ENCODE data around the gene ATRX.
"Not testable (repeated sequence)": the region's sequence is repeated elsewhere in the genome, so short reads cannot be mapped to it uniquely, and the experiment has no call there.

ATRX gene

DNA sequence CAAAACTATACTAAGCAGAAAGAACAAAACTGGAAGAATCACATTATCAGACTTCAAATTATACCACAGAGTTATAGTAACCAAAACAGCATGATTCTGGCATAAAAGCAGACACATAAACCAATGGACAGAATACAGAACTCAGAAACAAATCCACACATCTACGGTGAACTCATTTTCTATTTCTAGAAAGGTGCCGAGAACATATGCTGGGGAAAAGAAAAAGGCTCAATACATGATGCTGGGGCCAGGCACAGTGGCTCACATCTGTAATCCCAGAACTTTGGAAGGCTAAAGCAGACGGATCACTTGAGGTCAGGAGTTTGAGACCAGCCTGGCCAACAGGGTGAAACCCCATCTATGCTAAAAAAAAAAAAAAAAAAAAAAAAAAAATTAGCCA is 52.7 kb downstream of the ATRX start:
- DNase-seq, result no peak

DNA sequence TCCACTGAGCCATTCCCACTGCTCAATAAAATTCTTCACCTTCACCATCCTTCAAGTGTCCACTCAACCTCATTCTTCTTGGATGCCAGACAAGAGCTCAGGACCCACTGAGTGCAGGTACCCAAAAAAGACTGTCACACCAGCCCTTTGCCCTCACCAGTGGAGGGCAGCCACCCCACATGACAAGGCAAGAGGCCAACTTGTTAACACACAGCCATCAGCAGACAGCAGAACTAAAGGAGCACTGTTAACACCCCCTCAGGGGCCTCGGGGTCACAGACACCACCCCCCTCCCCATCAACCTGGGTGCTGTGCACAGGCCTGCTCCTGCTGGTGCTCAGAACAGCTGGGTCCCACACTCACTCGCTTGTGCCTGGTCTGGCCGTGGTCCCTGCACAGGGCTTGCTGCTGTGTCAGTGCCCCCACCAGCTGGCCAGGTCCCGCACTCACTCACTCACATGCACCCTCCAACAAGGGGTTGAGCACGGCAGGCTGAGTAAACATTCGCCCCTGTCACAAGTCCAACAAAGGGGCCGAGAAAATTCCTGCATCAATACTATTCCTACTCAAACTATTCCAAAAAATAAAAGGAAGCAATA is 54.1 kb downstream of the ATRX start:
- no peak for DNase-seq

DNA sequence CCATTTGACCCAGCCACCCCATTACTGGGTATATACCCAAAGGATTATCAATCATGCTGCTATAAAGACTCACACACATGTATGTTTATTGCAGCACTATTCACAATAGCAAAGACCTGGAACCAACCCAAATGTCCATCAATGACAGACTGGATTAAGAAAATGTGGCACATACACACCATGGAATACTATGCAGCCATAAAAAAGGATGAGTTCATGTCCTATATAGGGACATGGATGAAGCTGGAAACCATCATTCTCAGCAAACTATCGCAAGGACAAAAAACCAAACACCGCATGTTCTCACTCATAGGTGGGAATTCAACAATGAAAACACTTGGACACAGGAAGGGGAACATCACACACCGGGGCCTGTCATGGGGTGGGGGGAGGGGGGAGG is 59.9 kb downstream of the ATRX start:
- not testable (repeated sequence) for DNase-seq

DNA sequence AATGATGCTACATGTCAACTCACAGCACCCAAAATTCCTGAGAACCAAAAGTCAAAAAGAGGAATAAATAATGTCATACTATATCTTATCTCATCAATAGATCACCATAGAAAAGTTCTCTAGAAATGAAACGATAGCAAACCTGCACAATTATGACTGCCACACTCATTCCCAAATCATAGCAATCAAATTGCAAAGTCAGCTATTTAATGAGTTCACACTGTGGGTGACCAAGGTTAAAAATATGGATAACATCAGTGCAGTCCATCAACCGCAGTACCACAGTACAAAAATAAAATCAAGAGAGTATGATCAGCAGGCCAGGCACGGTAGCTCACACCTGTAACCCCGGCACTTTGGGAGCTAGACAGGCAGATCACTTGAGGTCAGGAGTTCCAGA is 62.3 kb downstream of the ATRX start:
- no peak for DNase-seq

DNA sequence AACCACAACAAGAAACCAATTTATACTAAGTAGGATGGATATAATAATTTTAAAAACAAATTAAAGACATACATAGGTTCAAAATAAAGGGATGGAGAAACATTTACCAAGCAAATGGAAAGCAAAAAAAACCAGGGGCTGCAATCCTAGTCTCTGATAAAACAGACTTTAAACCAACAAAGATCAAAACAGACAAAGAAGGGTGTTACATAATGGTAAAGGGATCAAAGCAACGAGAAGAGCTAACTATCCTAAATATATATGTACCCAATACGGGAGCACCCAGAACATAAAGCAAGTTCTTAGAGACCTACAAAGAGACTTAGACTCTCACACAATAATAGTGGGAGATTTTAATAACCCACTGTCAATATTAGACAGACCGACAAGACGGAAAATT is 66.6 kb downstream of the ATRX start:
- no peak for DNase-seq

DNA sequence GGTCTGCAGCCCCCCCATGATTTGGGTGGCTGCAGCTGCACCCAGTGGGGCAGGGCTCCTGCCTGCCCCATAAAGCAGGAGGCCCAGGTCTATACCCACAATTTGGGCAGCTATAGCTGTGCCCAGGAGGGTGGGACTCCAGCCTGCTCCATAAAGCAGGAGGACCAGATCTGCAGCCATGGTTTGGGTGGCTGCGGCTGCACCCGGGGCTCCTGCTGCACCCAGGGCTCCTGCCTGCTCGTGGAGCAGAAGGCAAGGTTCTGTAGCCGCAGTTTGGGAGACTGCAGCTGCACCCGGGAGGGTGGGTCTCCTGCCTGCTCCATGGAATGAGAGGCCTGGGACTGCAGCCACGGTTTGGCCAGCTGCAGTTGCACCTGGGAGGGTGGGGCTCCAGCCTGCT is 81.1 kb downstream of the ATRX start:
- DNase-seq, result no peak

DNA sequence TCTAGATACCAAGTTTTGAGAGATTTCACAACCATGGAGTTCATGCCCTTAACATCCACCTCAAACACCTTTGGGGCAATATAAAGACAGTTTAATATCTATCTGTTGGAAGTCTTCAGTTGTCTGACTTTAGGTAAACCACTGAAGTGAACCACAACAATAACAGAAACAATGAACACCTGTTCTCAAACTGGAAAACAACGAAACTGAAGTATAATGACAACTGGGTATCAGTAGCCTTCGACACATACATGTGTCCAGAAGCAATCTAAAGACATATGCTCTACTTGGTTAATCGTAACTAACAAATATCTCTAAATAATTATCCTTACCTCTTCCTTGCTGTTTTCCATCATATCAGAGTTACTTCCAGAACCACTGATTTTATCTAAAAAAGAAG is 87.8 kb downstream of the ATRX start:
- DNase-seq, result no peak

DNA sequence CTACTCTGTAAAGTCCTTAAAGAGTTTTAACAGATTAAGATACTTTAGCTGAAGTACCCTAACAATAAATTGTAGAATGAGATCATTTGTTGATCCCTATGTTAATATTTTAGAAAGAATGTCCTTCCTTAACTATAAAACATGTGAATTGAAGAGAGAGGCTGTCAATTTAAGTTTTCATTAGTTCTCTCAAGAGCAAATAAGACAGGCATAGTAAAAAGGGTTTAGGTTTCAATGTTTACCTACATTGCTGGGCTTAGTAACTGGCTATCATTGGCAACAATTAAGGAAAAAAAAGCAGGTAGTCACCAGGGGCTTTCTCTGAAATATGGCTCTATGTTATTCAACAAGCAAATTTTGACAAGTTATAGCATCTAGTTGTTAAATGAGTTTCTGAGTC is 91.5 kb downstream of the ATRX start:
- no peak for DNase-seq

DNA sequence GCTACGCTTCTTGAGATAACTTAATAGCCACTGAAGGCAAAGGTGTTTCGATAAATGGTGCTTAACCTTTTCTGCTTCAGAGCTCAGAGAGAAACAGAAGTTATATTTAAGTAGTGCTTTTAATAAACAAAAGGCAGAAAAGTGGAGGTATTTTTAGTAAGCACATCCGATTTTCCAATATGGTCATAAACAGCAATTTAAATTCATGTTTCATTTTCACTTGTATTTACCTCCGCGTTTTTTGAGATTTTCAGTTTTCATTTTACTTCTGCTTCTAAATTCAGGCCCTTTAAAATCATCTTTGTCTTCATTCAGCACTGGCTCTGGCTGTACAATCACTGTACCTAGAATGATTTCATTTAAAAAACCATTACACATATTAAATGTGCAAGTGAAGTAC is 92.4 kb downstream of the ATRX start:
- DNase-seq, result no peak

DNA sequence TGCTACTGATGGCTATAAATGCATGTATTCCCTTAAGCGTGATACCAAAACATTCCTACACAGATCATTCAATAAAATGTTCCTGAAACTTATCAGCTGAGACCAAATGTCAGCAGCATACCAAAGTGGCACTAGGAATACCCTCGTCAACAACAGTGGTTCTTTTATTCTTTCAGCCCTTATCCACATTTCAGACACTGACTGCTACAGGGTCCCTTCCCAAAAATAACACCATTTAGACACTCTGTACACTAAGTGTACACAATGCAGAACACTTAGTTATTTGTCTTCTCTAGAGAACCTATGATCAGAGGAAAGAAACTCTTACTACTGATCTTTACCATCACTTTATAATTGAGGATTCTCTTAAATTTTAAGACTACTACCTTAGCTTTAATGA is 94.1 kb downstream of the ATRX start:
- no peak for DNase-seq

DNA sequence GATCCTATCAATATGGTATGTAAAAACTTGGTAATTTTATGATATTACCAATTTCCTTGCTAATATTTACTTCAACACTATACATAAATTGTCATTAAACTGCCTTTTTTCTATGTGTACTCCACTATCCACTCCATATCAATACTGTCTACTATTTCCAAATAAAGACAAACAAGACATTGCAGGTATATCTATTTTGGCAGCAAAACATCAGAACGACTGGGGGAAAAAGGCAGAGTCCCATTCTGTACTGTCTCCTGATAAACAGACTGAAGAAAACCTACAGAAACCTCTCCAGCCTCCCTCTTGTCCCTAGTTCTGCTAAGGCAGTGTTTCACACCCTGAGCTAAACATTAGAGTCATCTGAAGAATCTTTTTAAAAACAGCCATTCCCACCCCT is 96.6 kb downstream of the ATRX start:
- no peak for DNase-seq

DNA sequence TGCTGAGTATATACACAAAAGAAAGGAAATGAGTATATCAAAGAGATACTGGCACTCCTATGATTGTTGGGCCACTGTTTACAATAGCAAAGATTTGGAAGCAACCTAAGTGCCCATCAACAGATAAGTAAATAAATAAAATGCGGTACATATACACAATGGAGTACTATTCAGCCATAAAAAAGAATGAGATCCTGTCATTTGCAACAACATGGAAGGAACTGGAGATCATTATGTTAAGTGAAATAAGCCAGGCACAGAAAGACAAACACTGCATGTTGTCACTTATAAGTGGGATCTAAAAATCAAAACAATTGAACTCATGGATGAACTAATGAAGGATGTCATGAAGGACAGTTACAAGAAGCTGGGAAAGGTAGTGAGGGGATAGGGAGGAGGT is 100.3 kb downstream of the ATRX start:
- DNase-seq, result not testable (repeated sequence)

DNA sequence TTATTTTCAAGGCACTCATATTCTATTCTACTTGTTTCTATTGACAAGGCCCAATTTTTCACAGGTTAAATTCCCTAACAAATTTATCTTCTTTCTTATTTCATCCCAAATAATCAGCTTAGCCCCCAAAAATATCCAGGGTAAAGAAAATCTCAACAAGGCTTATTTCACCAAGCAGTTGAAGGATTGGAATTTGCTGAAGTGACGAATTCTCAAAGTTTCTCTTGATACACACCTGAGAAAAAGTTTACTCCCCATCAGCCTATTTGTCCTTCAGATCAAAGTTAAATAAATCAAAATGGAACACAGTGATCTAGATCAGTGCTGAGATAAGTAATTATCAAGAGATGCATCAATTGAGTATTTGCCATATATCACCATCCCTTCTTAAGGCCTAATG is 106.9 kb downstream of the ATRX start:
- DNase-seq, result no peak

DNA sequence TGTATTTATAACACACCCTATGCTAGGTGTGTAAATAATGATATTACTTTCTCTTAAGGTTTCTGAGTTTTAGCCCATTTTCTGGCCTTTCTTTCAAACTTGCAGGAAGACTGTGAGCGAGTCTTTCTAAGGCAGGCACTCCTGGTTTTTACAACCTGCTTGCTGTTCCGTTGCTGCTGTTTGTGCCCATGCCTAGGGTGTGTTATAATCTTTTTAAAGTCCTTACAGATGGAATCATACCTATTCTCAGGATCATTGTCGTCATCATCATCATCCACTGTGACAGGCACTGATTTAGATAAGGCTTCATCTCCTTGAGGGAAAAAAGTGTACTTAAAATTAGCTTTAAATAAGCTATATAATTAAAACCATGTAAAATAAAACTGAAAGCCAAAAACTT is 110.0 kb downstream of the ATRX start:
- no peak for DNase-seq

DNA sequence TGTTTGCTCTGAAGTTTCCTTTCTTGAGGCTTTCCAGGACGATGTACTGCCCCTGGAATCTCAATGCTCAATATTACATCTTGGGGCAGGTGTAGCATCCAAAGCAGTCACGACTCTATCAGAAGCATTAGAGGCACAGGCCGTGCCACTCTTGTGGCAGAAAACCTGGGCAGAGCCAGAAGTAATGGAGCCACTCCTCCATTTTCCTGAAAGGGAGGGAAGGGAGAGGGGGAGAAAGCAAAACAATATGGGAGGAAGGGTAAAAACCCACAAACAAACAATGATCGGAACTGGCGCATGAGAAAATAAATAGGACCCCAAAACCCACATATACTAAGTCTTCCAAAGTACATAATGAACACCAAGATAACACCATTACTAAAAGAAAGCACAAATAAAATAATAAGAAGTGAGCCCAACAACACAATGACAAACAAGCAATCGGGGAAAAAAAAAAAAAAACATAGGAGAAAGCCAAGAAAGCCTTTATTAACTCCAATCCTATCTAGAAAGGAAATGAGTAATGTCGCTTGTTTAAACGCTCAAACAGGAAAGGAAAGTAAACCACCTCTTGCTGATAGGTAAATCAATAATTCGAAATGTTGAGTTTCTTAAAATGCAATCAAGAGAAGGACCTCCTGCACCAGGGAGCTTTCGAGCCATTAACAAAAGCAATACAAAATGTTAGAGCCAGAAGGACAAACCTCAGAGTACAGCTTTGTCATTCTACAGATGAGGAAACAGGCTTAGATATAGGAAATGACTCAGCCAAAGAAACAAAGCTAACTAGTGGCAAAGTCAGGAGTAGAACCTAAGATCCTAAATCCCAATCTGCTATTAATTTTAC is 117.4 kb downstream of the ATRX start:
- DNase-seq, result no peak

DNA sequence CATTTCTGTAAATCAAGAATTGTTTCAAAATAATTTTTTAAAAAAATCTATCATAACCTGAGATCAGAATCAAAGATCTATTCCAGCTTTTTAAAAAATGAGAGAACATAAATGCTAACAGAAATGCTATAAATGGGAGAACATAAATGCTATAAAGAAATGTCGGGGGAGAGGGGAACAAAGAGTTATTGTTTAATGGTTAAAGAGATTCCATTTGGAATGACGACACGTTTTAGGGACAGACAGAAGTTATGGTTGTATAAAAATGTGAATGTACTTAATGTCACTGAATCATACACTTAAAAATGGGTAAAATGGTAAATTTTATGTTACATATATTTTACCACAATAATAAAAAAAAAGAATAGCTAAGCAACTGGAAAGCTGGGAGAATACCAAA is 127.1 kb downstream of the ATRX start:
- no peak for DNase-seq

DNA sequence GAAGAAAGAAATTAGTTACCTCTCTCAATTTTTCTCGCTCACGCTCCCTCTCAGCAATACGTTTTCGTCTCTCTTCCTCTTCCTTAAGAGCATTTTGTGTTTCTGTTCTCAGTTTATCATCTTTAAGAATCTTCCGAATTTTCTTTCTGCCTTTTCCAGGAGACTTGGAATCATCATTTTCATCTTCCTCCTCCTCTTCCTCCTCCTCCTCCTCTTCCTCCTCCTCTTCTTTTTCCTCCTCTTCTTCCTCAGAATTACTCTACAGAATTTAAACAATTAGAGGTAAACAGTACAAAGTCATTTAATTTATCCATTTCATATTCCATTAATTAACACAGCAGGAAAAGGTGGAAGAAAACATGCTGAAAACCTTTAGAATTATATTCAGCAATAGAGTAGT is 133.9 kb downstream of the ATRX start:
- DNase-seq, result no peak

DNA sequence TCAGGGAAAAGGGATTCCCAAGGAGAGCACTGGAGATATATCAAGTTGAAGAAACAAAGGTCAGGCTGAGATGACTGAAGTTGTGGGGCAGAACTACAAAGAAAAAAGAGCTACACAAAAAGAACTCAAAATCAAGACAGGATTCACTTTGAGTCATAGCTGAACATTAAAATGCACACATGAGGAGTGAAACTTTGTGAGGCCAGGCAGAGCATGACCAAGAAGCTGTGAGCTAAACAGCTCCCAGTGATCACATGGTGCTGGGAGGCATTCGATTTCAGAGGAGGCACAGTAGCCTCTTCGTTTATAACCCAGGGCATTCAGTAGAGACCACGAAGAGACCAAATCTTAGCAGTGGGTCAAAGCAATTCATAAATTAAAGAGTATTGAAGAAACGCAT is 145.3 kb downstream of the ATRX start:
- no peak for DNase-seq

DNA sequence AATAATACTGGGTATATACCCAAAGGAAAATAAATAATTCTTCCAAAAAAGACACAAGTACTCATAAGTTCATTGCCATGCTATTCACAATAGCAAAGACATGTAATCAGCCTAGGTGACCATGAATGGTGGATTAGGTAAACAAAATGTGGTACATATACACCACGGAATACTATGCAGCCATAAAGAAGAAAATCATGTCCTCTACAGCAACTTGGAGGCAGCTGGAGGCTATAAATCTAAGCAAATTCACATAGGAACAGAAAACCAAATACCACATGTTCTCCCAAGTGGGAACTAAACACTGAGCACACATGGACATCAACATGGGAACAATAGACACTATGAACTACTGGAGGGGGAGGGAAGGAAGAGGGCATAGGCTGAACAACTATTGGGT is 146.2 kb downstream of the ATRX start:
- DNase-seq, result no peak

DNA sequence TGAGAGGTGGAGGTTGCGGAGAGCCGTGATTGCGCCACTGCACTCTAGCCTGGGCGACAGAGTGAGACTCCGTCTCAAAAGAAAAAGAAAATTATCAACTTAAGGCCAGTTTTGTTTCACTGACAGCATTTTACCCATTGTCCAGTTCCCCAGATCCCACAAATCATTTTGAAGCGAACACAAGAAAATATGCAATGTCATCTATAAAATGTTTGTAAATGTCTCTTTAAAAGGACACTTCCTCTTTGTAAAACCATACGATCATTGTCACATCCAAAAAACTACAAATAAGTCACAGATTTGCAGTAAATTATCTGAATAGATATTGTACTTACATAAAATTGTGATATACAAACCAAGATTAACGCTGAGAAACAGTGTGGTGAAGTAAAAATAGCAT is 147.6 kb downstream of the ATRX start:
- DNase-seq, result no peak

DNA sequence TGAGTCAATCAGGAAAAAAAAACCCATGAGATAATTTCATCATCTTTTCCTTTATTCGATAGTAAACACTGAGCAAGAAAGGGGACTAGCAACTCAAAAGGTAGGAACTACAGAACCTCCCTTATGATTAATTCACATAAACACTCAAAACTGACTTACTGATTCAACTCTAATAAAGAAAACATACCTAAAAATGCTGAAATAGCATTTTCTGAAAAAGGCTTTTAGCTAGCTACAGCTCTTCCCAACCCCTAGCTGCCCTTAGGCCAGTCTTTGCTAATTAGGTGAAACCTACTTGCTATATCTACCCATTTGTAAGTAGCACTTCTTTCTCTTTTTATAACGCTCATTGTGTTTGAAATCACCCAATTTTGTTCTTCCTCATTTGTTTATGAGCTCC is 150.6 kb downstream of the ATRX start:
- no peak for DNase-seq

DNA sequence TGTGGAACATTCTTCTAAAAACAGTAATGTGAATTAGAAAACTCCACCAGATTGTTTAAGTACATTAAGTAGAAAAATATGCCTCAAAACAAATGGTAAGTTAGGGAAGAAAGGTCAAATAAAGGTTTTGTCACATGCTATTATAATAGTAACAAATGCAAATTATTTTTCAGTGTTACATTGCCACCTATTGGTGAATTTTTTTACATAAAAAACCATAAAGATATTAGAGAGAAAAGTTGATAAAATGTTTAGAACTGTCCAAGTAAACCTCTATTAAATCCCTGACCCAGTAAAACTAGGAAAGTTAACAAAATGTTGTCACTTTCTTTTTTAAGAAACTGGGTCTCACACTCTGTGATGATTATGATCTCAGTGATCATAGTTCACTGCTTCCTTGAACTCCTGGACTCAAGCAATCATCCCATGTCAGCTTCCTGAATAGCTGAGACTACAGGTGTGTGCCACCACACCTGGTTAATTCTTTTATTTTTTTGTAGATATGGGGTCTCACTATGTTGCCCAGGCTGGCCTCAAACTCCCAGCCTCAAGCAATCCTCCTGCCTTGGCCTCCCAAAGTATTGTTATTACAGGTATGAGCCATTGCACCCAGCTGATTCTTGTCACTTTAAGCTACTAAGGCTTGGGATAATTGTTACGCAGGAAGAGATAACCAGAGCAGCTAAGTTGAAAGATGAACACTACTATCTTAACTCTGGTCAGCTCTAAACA is 157.6 kb downstream of the ATRX start:
- DNase-seq, result no peak

DNA sequence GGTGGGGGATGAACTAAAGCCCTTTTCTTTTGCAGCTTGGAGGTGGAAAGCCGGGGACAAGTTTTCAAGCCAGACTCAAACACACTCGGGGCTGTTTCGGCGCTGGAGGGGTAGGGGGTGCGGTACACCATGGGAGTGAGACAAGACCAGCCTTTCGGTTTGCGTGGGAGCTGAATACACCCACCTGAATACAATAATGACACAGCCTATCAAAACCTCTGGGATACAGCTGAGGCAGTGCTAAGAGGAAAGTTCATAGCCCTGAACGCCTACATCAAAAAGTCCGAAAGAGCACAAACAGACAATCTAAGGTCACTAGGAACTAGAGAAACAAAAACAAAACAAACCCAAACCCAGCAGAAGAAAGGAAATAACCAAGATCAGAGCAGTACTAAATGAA is 163.3 kb downstream of the ATRX start:
- peak; percentile 2 for DNase-seq

DNA sequence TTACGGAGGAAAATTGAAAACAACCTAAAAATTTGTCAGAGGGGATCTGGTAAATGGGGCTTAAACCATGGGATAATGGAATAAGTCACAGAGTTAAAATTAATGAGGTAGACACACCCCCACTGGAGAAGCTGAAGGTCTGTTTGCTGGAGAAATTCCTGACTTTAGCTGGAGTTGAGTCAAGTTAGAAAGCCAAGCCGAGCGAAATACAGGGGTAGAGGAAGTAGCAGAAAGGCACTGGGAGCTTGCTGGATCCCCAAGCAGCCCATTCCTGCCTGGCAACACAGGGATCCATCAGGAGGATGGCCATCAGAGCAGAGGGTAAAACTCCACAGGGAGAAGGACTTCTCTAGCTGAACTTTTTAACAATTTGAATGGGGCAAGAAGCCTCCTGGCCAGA is 163.8 kb downstream of the ATRX start:
- DNase-seq, result no peak
